Fibroblast of lung (primary cell): ENCODE results near the gene KIF1B. TPM values are rescaled to one million over a fixed set of nuclear protein-coding genes. Genes with fewer than 3 reads are reported as not detected.

Experiments
- DNase-seq, 2 donors: peaks; one replicate each; pipeline versions ENCODE4 v3.0.0 to v3.0.0-alpha.2; 2010; ENCODE audit warnings: low read depth in 2 of 2
- H2AFZ ChIP-seq: 2 replicates; pipeline ENCODE4 v1.5.1; 2012; ENCODE audit warnings: low read length, control low read depth, inconsistent platforms
- H3K27ac ChIP-seq: 2 replicates; pipeline ENCODE4 v1.5.1; 2011; ENCODE audit warnings: low read length, control low read depth; ENCODE audit not compliant: insufficient read depth
- H3K27me3 ChIP-seq: 2 replicates; pipeline ENCODE4 v1.5.1; 2011; ENCODE audit warnings: mild to moderate bottlenecking, low read length; ENCODE audit not compliant: control insufficient read depth, insufficient read depth
- H3K36me3 ChIP-seq: 2 replicates; pipeline ENCODE4 v1.5.1; 2011; ENCODE audit warnings: low read length; ENCODE audit not compliant: control insufficient read depth, insufficient read depth
- H3K4me1 ChIP-seq: 2 replicates; pipeline ENCODE4 v1.5.1; 2011; ENCODE audit warnings: low read length; ENCODE audit not compliant: control insufficient read depth, insufficient read depth; ENCODE audit errors: extremely low read depth
- H3K4me2 ChIP-seq: 2 replicates; pipeline ENCODE4 v1.5.1; 2011; ENCODE audit warnings: low read length, control low read depth; ENCODE audit not compliant: insufficient read depth; ENCODE audit errors: extremely low read depth
- H3K4me3 ChIP-seq, 4 experiments: fragments of 200-600 bp in 1 of 4; sonication (generic) in 1 of 4; replicated peaks in 1 of 4; 2 replicates each; pipeline ENCODE4 v1.5.1; 2011 to 2016; ENCODE audit warnings: low read length in 4 of 4, low read depth in 3 of 4, mild to moderate bottlenecking in 3 of 4, control low read depth in 2 of 4, inconsistent platforms in 1 of 4, mixed read lengths in 1 of 4; ENCODE audit not compliant: insufficient read depth in 1 of 4; ENCODE audit errors: control extremely low read depth in 1 of 4
- H3K79me2 ChIP-seq: 2 replicates; pipeline ENCODE4 v1.5.1; 2012; ENCODE audit warnings: mild to moderate bottlenecking, low read length, inconsistent platforms; ENCODE audit not compliant: control insufficient read depth, insufficient read depth
- H3K9ac ChIP-seq: 2 replicates; pipeline ENCODE4 v1.5.1; 2011; ENCODE audit warnings: mild to moderate bottlenecking, low read length, control low read depth; ENCODE audit not compliant: insufficient read depth
- H3K9me3 ChIP-seq: 2 replicates; pipeline ENCODE4 v1.5.1; 2012; ENCODE audit warnings: low read depth, low read length; ENCODE audit not compliant: control insufficient read depth, insufficient read depth
- H4K20me1 ChIP-seq: 2 replicates; pipeline ENCODE4 v1.5.1; 2011; ENCODE audit warnings: low read length; ENCODE audit not compliant: control insufficient read depth, insufficient read depth; ENCODE audit errors: extremely low read depth
- EZH2 ChIP-seq: IDR thresholded peaks from 2 replicates; pipeline ENCODE4 v1.5.1; 2012; ENCODE audit warnings: low read length, control low read depth, mild to moderate bottlenecking; ENCODE audit errors: missing control alignments
- polyA plus RNA-seq, 2 donors: library from polyadenylated mRNA; depleted of rRNA in 1 of 2; stranded (reverse) in 1 of 2; unstranded in 1 of 2; fragments of >200 nt; gene quantifications; 2 replicates each; pipeline ENCODE4 v1.2.1, GENCODE V29; 2011 to 2012; ENCODE audit warnings: missing spikeins in 1 of 2
- total RNA-seq: library from RNA; depleted of rRNA; stranded (reverse); fragments of >200 nt; gene quantifications from 2 replicates; pipeline ENCODE4 v1.2.1, GENCODE V29; 2014
- TF ChIP-seq, protein P1 (sequence below), 2 donors: IDR thresholded peaks in 1 of 2; conservative IDR thresholded peaks in 1 of 2; 1 replicate in 1 of 2; 2 replicates in 1 of 2; pipeline ENCODE4 v1.5.1; 2011 to 2012; ENCODE audit warnings: low read length in 2 of 2, control low read depth in 1 of 2, inconsistent platforms in 1 of 2, low read depth in 1 of 2, mild to moderate bottlenecking in 1 of 2

KIF1B gene
- total and polyA plus RNA-seq, 2 donors (not counting 1 experiment from before 2014, with no cell fraction given): 23.6 to 34.3 TPM

DNA sequence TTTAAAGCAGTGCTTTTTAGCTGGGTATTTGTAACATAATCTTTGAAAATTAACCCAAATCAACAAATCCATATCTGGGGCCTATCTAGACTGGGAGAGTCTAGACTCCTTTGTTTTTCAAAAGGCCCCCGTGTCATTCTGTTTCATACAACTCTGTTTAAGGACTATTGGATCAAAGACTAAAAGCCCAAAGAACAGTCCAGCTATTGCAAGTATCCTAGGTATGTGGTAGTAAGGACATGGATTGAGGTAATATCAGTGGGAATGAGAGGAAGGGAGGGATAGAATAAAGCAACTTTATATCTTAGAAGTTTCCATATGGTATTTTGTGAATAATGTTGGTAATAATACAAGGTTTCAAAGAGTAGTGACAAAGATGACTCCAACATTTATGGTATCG is 18.2 kb downstream of the KIF1B start:
- Histone ChIP-seq H4K20me1 (no peaks in the 10 kb centered on the region), H3K9ac (no peak overlapping the region), H3K27me3 (no peaks in the 10 kb centered on the region), H3K4me2 (no peak overlapping the region), H3K4me1 (peaks cover 2% of the 10 kb centered on the region), H3K36me3 (no peaks in the 10 kb centered on the region), H3K79me2 (peaks cover 68% of the 10 kb centered on the region), H3K9me3 (no peaks in the 10 kb centered on the region), H3K27ac (no peak overlapping the region), H3K4me3 (no peak overlapping the region), H2AFZ (no peak overlapping the region)
- TF ChIP-seq EZH2: no peak
- TF ChIP-seq, protein P1, sequence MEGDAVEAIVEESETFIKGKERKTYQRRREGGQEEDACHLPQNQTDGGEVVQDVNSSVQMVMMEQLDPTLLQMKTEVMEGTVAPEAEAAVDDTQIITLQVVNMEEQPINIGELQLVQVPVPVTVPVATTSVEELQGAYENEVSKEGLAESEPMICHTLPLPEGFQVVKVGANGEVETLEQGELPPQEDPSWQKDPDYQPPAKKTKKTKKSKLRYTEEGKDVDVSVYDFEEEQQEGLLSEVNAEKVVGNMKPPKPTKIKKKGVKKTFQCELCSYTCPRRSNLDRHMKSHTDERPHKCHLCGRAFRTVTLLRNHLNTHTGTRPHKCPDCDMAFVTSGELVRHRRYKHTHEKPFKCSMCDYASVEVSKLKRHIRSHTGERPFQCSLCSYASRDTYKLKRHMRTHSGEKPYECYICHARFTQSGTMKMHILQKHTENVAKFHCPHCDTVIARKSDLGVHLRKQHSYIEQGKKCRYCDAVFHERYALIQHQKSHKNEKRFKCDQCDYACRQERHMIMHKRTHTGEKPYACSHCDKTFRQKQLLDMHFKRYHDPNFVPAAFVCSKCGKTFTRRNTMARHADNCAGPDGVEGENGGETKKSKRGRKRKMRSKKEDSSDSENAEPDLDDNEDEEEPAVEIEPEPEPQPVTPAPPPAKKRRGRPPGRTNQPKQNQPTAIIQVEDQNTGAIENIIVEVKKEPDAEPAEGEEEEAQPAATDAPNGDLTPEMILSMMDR (conservative IDR thresholded peaks at IDR 0.05 in 1 of 2, IDR thresholded peaks at IDR 0.05 in 1 of 2; ENCODE audit: low read depth in 1 of 2, low read length in 2 of 2): no peak
- DNase-seq: peak in 1 of 2 donors; percentile 55

DNA sequence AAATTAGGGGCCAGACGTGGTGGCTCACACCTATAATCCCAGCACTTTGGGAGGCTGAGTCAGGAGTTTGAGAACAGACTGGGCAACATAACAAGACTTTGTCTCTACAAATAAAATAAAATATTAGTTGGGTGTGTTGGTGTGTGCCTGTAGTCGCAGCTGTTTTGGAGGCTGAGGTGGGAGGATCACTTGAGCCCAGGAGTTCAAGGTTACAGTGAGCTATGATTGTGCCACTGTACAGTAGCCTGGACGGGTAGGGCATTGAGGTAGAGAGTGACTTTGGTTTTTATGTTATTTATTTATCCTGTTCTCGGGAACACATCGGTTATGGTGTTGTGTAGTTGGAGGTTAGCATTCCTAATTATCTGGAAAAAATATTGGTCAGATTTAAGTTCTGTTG is 19.5 kb downstream of the KIF1B start:
- no peaks in the 10 kb centered on the region for H3K9me3 ChIP-seq
- TF ChIP-seq, protein P1 (conservative IDR thresholded peaks at IDR 0.05 in 1 of 2, IDR thresholded peaks at IDR 0.05 in 1 of 2; ENCODE audit: low read depth in 1 of 2, low read length in 2 of 2): no peak
- no peak for TF ChIP-seq EZH2
- no peak overlapping the region for H3K4me2 ChIP-seq
- H3K36me3 ChIP-seq: no peaks in the 10 kb centered on the region
- H3K79me2 ChIP-seq: peaks cover 55% of the 10 kb centered on the region
- H3K9ac ChIP-seq: no peak overlapping the region
- no peak overlapping the region for H3K27ac ChIP-seq
- H3K27me3 ChIP-seq: no peaks in the 10 kb centered on the region
- no peak for DNase-seq
- H3K4me3 ChIP-seq: no peak overlapping the region
- H4K20me1 ChIP-seq: no peaks in the 10 kb centered on the region
- H2AFZ ChIP-seq: no peak overlapping the region
- H3K4me1 ChIP-seq: peaks cover 2% of the 10 kb centered on the region

DNA sequence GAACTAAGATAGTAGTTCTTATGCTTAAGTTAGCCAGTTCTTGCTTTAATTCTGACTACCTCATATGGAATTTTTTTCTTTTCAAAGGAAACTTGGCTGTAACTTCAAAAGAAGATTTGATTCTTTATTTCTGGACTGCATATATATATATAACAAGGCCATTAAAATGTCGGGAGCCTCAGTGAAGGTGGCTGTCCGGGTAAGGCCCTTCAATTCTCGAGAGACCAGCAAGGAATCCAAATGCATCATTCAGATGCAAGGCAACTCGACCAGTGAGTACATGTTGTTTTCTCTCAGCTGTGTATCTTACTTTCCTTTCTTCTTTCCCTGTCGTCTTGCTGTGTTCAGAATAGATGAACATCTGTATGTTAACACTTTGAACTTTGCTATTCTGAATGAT is 21.8 kb downstream of the KIF1B start:
- Histone ChIP-seq H3K9ac (no peak overlapping the region), H3K4me2 (peak overlapping the region; percentile 8), H3K27me3 (no peaks in the 10 kb centered on the region), H3K4me3 (no peak overlapping the region), H2AFZ (no peak overlapping the region), H3K4me1 (peaks cover 2% of the 10 kb centered on the region), H3K36me3 (no peaks in the 10 kb centered on the region), H3K27ac (no peak overlapping the region), H3K79me2 (peaks cover 35% of the 10 kb centered on the region), H3K9me3 (no peaks in the 10 kb centered on the region), H4K20me1 (no peaks in the 10 kb centered on the region)
- DNase-seq: no peak
- no peak for TF ChIP-seq EZH2
- TF ChIP-seq, protein P1 (conservative IDR thresholded peaks at IDR 0.05 in 1 of 2, IDR thresholded peaks at IDR 0.05 in 1 of 2; ENCODE audit: low read depth in 1 of 2, low read length in 2 of 2): no peak
